HL-60 (cell line): Measurements from ENCODE around the gene PIH1D1.
"Not testable (repeated sequence)": the region's sequence is repeated elsewhere in the genome, so short reads cannot be mapped to it uniquely, and the experiment has no call there.

Experiments used
- DNase-seq, 2 experiments: peaks; one replicate each; pipeline ENCODE4 v3.0.0-alpha.2; 2010 to 2020; ENCODE audit warnings: low read depth in 1 of 2, low spot score in 1 of 2
- H3K27ac ChIP-seq: fragments of 250-450 bp; sonication (Bioruptor Pico); replicated peaks from 2 replicates; pipeline ENCODE4 v1.5.1; 2020; ENCODE audit warnings: mild to moderate bottlenecking, moderate library complexity
- H3K27me3 ChIP-seq: fragments of 250-450 bp; sonication (Bioruptor Pico); 2 replicates; pipeline ENCODE4 v1.5.1; 2021; ENCODE audit warnings: mild to moderate bottlenecking, moderate library complexity; ENCODE audit not compliant: insufficient read depth, poor library complexity, severe bottlenecking
- H3K4me3 ChIP-seq: replicated peaks from 2 replicates; pipeline ENCODE4 v1.5.1; 2011; ENCODE audit warnings: mild to moderate bottlenecking, control low read depth, low read length; ENCODE audit not compliant: insufficient read depth
- CTCF ChIP-seq: IDR thresholded peaks from one replicate; pipeline ENCODE4 v1.5.1; 2011; ENCODE audit warnings: low read length, control low read depth, inconsistent platforms; ENCODE audit not compliant: insufficient read depth
- GABPA ChIP-seq: IDR thresholded peaks from 2 replicates; pipeline ENCODE4 v1.6.1; 2012; ENCODE audit warnings: low read depth
- POLR2AphosphoS5 ChIP-seq: IDR thresholded peaks from 2 replicates; pipeline ENCODE4 v1.6.1; 2012; ENCODE audit warnings: low read depth
- REST ChIP-seq: IDR thresholded peaks from 2 replicates; pipeline ENCODE4 v1.6.1; 2012; ENCODE audit warnings: low read depth; ENCODE audit not compliant: insufficient replicate concordance
- SPI1 ChIP-seq: IDR thresholded peaks from 2 replicates; pipeline ENCODE4 v1.6.1; 2012; ENCODE audit warnings: low read depth, mild to moderate bottlenecking, borderline replicate concordance

Gene PIH1D1

GRCh38 chr19:49445997-49446396 lies 5.6 kb downstream of the PIH1D1 start:
- DNase-seq, result no peak
- TF ChIP-seq CTCF (no peak), GABPA (no peak), POLR2AphosphoS5 (no peak), SPI1 (no peak), REST (no peak)
- H3K4me3 ChIP-seq, result no peak overlapping the region
- no peak overlapping the region for H3K27ac ChIP-seq
- peaks cover 12% of the 10 kb centered on the region for H3K27me3 ChIP-seq

- H3K27me3 ChIP-seq, result peaks cover 30% of the 10 kb centered on the region
- not testable (repeated sequence) for DNase-seq, H3K27ac ChIP-seq, H3K4me3 ChIP-seq
Observed at GRCh38 chr19:49444100-49444700, 7.4 kb downstream of the PIH1D1 start.

- H3K4me3 ChIP-seq, result peak overlapping the region; percentile 69
- no peak overlapping the region for H3K27ac ChIP-seq
- peak; percentile 82 to 92 for DNase-seq
- H3K27me3 ChIP-seq, result peaks cover 37% of the 10 kb centered on the region
- TF ChIP-seq CTCF, result peak; percentile 82
- TF ChIP-seq REST, result no peak
Observed at GRCh38 chr19:49443366-49444099, 8.1 kb downstream of the PIH1D1 start.

GRCh38 chr19:49442771-49443365 lies 8.7 kb downstream of the PIH1D1 start:
- Histone ChIP-seq H3K4me3 (peak overlapping the region; percentile 69), H3K27me3 (peaks cover 43% of the 10 kb centered on the region), H3K27ac (no peak overlapping the region)
- TF ChIP-seq GABPA (no peak), SPI1 (no peak), POLR2AphosphoS5 (no peak), REST (no peak), CTCF (no peak)
- peak in 1 of 2 experiments; percentile 33 for DNase-seq
